ENCODE measurements around the gene N4BP3. TPM values are rescaled to one million over a fixed set of nuclear protein-coding genes. Genes with fewer than 3 reads are reported as not detected.

Gene N4BP3
- polyA plus RNA-seq, 3 donors, result 0.01 TPM; not detected in 2

GRCh38 chr5:178106086-178106485 lies 7.2 kb upstream of the N4BP3 start:
- H3K27ac Mint-ChIP-seq, result no peak overlapping the region
- H3K4me1 Mint-ChIP-seq, result peaks cover 16% of the 10 kb centered on the region
- DNase-seq, result no peak
- H3K9me3 Mint-ChIP-seq, result peaks cover 0 to 8% (median 7%) of the 10 kb centered on the region in 7 donors
- H3K36me3 Mint-ChIP-seq, result no peaks in the 10 kb centered on the region
- H3K9me3 ChIP-seq (replicated peaks in 1 of 2; ENCODE audit: control insufficient read depth in 1 of 2, insufficient read depth in 1 of 2, low read length in 2 of 2), result peaks cover 0 to 3% of the 10 kb centered on the region in 2 donors
- H3K4me3 Mint-ChIP-seq, result peak overlapping the region in 1 of 2 donors; percentile 30
- H3K27me3 Mint-ChIP-seq (ENCODE audit: low read depth in 3 of 3), result peaks cover 25 to 53% (median 33%) of the 10 kb centered on the region in 3 donors
- H3K4me1 ChIP-seq (ENCODE audit: control insufficient read depth in 1 of 2, insufficient read depth in 2 of 2, low read length in 2 of 2), result peaks cover 12 to 14% of the 10 kb centered on the region in 2 donors
- no peaks in the 10 kb centered on the region for H3K36me3 ChIP-seq (replicated peaks in 1 of 2; ENCODE audit: control insufficient read depth in 1 of 2, insufficient read depth in 2 of 2, low read length in 2 of 2)
- intact Hi-C loops (cut with micrococcal nuclease), result no loop called here
- no peak overlapping the region for H3K4me3 ChIP-seq (replicated peaks in 1 of 3; ENCODE audit: low read depth in 2 of 3, low read length in 3 of 3)
- 67% methylated on average over 3 of the region's 4 CpGs for WGBS (ENCODE audit: insufficient coverage)
- no peaks in the 10 kb centered on the region for H4K20me1 ChIP-seq (ENCODE audit: insufficient read depth, low read length)
- peaks cover 2 to 32% of the 10 kb centered on the region in 2 donors for H3K27me3 ChIP-seq (ENCODE audit: control insufficient read depth in 2 of 2, insufficient read depth in 2 of 2, low read length in 2 of 2)
- TF ChIP-seq, protein P1, sequence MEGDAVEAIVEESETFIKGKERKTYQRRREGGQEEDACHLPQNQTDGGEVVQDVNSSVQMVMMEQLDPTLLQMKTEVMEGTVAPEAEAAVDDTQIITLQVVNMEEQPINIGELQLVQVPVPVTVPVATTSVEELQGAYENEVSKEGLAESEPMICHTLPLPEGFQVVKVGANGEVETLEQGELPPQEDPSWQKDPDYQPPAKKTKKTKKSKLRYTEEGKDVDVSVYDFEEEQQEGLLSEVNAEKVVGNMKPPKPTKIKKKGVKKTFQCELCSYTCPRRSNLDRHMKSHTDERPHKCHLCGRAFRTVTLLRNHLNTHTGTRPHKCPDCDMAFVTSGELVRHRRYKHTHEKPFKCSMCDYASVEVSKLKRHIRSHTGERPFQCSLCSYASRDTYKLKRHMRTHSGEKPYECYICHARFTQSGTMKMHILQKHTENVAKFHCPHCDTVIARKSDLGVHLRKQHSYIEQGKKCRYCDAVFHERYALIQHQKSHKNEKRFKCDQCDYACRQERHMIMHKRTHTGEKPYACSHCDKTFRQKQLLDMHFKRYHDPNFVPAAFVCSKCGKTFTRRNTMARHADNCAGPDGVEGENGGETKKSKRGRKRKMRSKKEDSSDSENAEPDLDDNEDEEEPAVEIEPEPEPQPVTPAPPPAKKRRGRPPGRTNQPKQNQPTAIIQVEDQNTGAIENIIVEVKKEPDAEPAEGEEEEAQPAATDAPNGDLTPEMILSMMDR (IDR thresholded peaks at IDR 0.05), result no peak
- no peak overlapping the region for H3K27ac ChIP-seq (ENCODE audit: low read depth in 1 of 2, low read length in 2 of 2)
- H3K9ac ChIP-seq (ENCODE audit: insufficient read depth, low read length, poor library complexity, severe bottlenecking), result no peak overlapping the region
- no peak overlapping the region for H3K4me2 ChIP-seq (replicated peaks; ENCODE audit: extremely low read depth, low read length, poor library complexity, severe bottlenecking)
- no peak overlapping the region for H2AFZ ChIP-seq (ENCODE audit: insufficient read depth, low read depth, low read length, poor library complexity, severe bottlenecking)
- no peaks in the 10 kb centered on the region for H3K79me2 ChIP-seq (ENCODE audit: insufficient read depth, low read length)

DNA sequence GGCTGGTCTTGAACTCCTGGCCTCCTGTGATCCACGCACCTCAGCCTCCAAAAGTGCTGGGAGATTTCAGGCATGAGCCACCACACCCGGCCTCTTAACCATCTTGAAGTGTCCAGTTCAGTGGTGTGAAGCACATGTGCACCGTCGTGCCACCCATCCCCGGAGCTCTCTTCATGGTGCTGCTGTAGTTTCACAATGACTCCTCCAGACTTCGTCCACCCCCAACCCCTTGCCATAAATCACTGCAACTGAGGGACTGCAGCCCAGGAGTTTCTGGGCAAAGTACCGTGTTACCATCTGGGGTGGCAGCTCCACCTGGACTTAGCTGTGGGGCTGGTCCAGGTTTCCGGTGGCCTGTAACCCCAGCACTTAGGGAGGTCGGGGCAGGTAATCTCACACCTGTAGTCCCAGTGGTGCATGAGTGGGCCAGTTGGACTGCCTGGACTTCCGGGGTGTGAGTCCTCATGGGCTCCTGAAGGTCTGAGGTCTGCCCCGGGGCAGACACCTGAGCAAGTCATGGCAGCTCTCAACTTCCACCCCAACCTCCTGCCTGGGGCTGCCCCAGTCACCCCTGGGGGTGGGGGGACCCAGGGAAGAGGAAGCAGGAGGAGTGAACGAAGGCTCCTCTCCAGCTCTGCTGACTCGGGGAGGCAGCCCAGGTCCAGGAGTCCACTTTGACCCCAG lies 6.6 kb upstream of the N4BP3 start:
- no peak overlapping the region for H2AFZ ChIP-seq (ENCODE audit: insufficient read depth, low read depth, low read length, poor library complexity, severe bottlenecking)
- 91% methylated on average over 9 of the region's 13 CpGs for WGBS (ENCODE audit: insufficient coverage)
- no peaks in the 10 kb centered on the region for H3K79me2 ChIP-seq (ENCODE audit: insufficient read depth, low read length)
- H3K4me1 Mint-ChIP-seq, result peaks cover 16% of the 10 kb centered on the region
- no peaks in the 10 kb centered on the region for H3K36me3 Mint-ChIP-seq
- H3K27ac Mint-ChIP-seq, result no peak overlapping the region
- intact Hi-C loops (cut with micrococcal nuclease), result no loop called here
- TF ChIP-seq, protein P1 (IDR thresholded peaks at IDR 0.05), result no peak
- H3K27ac ChIP-seq (ENCODE audit: low read depth in 1 of 2, low read length in 2 of 2), result no peak overlapping the region
- peaks cover 12 to 14% of the 10 kb centered on the region in 2 donors for H3K4me1 ChIP-seq (ENCODE audit: control insufficient read depth in 1 of 2, insufficient read depth in 2 of 2, low read length in 2 of 2)
- H3K4me2 ChIP-seq (replicated peaks; ENCODE audit: extremely low read depth, low read length, poor library complexity, severe bottlenecking), result no peak overlapping the region
- H3K4me3 Mint-ChIP-seq, result peak overlapping the region in 1 of 2 donors; percentile 30
- H3K27me3 ChIP-seq (ENCODE audit: control insufficient read depth in 2 of 2, insufficient read depth in 2 of 2, low read length in 2 of 2), result peaks cover 4 to 38% of the 10 kb centered on the region in 2 donors
- peaks cover 0 to 3% of the 10 kb centered on the region in 2 donors for H3K9me3 ChIP-seq (replicated peaks in 1 of 2; ENCODE audit: control insufficient read depth in 1 of 2, insufficient read depth in 1 of 2, low read length in 2 of 2)
- H3K27me3 Mint-ChIP-seq (ENCODE audit: low read depth in 3 of 3), result peaks cover 30 to 58% (median 38%) of the 10 kb centered on the region in 3 donors
- H3K9ac ChIP-seq (ENCODE audit: insufficient read depth, low read length, poor library complexity, severe bottlenecking), result no peak overlapping the region
- no peaks in the 10 kb centered on the region for H3K36me3 ChIP-seq (replicated peaks in 1 of 2; ENCODE audit: control insufficient read depth in 1 of 2, insufficient read depth in 2 of 2, low read length in 2 of 2)
- no peaks in the 10 kb centered on the region for H4K20me1 ChIP-seq (ENCODE audit: insufficient read depth, low read length)
- H3K4me3 ChIP-seq (replicated peaks in 1 of 3; ENCODE audit: low read depth in 2 of 3, low read length in 3 of 3), result no peak overlapping the region
- no peak for DNase-seq
- H3K9me3 Mint-ChIP-seq, result peaks cover 0 to 8% (median 8%) of the 10 kb centered on the region in 7 donors
